H9 (cell line): ENCODE data around the gene NLE1. TPM values are rescaled to one million over a fixed set of nuclear protein-coding genes. Genes with fewer than 3 reads are reported as not detected.

Experiments used
- DNase-seq: peaks from one replicate; pipeline ENCODE4 v3.0.0-alpha.2; 2017
- H2AFZ ChIP-seq: one replicate; pipeline ENCODE4 v1.6.1; 2013; ENCODE audit warnings: mild to moderate bottlenecking, low read length, control low read depth, moderate library complexity
- H2AK5ac ChIP-seq: 2 replicates; pipeline ENCODE4 v1.6.1; 2013; ENCODE audit warnings: low read length, control low read depth, mixed read lengths; ENCODE audit not compliant: insufficient read length
- H2BK120ac ChIP-seq: one replicate; pipeline ENCODE4 v1.6.1; 2013; ENCODE audit warnings: low read depth, mild to moderate bottlenecking, low read length, control low read depth, inconsistent platforms; ENCODE audit not compliant: poor library complexity, severe bottlenecking
- H2BK12ac ChIP-seq: 2 replicates; pipeline ENCODE4 v1.6.1; 2013; ENCODE audit warnings: low read length, control low read depth, mixed read lengths, low read depth; ENCODE audit not compliant: insufficient read length
- H2BK15ac ChIP-seq: 2 replicates; pipeline ENCODE4 v1.6.1; 2013; ENCODE audit warnings: low read depth, low read length, control low read depth
- H2BK20ac ChIP-seq: one replicate; pipeline ENCODE4 v1.6.1; 2013; ENCODE audit warnings: low read depth, mild to moderate bottlenecking, low read length, control low read depth, inconsistent platforms; ENCODE audit not compliant: poor library complexity, severe bottlenecking
- H2BK5ac ChIP-seq: 2 replicates; pipeline ENCODE4 v1.6.1; 2013; ENCODE audit warnings: low read length, control low read depth, mixed read lengths; ENCODE audit not compliant: insufficient read length
- H3K14ac ChIP-seq: 2 replicates; pipeline ENCODE4 v1.6.1; 2013; ENCODE audit warnings: low read length, control low read depth; ENCODE audit not compliant: insufficient read depth
- H3K18ac ChIP-seq: 2 replicates; pipeline ENCODE4 v1.6.1; 2013; ENCODE audit warnings: low read depth, mild to moderate bottlenecking, mixed read lengths, low read length, control low read depth; ENCODE audit not compliant: insufficient read length
- H3K23ac ChIP-seq: 2 replicates; pipeline ENCODE4 v1.6.1; 2013; ENCODE audit warnings: low read length, control low read depth, mixed read lengths, low read depth; ENCODE audit not compliant: insufficient read length
- H3K23me2 ChIP-seq: 2 replicates; pipeline ENCODE4 v1.6.1; 2013; ENCODE audit warnings: low read depth, mild to moderate bottlenecking, mixed read lengths, low read length, control low read depth; ENCODE audit not compliant: insufficient read length, poor library complexity, severe bottlenecking
- H3K27ac ChIP-seq: 2 replicates; pipeline ENCODE4 v1.5.1; 2013; ENCODE audit warnings: low read length, control low read depth, mixed read lengths, low read depth; ENCODE audit not compliant: insufficient read length
- H3K27me3 ChIP-seq: 2 replicates; pipeline ENCODE4 v1.6.1; 2013; ENCODE audit warnings: low read length, control low read depth, inconsistent platforms; ENCODE audit not compliant: insufficient read depth
- H3K4ac ChIP-seq: 2 replicates; pipeline ENCODE4 v1.6.1; 2013; ENCODE audit warnings: low read depth, mild to moderate bottlenecking, control low read depth, inconsistent platforms, low read length, moderate library complexity
- H3K4me1 ChIP-seq: 2 replicates; pipeline ENCODE4 v1.6.1; 2013; ENCODE audit warnings: low read length, control low read depth, inconsistent platforms; ENCODE audit not compliant: insufficient read depth
- H3K4me2 ChIP-seq: 2 replicates; pipeline ENCODE4 v1.6.1; 2013; ENCODE audit warnings: low read length, control low read depth, mixed read lengths; ENCODE audit not compliant: insufficient read length, insufficient read depth
- H3K56ac ChIP-seq: 2 replicates; pipeline ENCODE4 v1.6.1; 2013; ENCODE audit warnings: low read depth, mild to moderate bottlenecking, mixed read lengths, low read length, control low read depth; ENCODE audit not compliant: insufficient read length
- H3K79me1 ChIP-seq: 2 replicates; pipeline ENCODE4 v1.6.1; 2013; ENCODE audit warnings: low read depth, mild to moderate bottlenecking, moderate library complexity, low read length, control low read depth, inconsistent platforms; ENCODE audit not compliant: insufficient read depth, poor library complexity, severe bottlenecking
- H3K79me2 ChIP-seq: 2 replicates; pipeline ENCODE4 v1.6.1; 2013; ENCODE audit warnings: low read length, control low read depth, inconsistent platforms; ENCODE audit not compliant: insufficient read depth
- H3K9ac ChIP-seq: 2 replicates; pipeline ENCODE4 v1.6.1; 2013; ENCODE audit warnings: low read length, control low read depth, mixed read lengths; ENCODE audit not compliant: insufficient read length; ENCODE audit errors: extremely low read depth
- H3K9me3 ChIP-seq: one replicate; pipeline ENCODE4 v1.6.1; 2013; ENCODE audit warnings: low read depth, low read length, inconsistent platforms; ENCODE audit not compliant: control insufficient read depth
- H3T11ph ChIP-seq: one replicate; pipeline ENCODE4 v1.6.1; 2013; ENCODE audit warnings: mild to moderate bottlenecking, low read length, control low read depth, inconsistent platforms
- H4K20me1 ChIP-seq: one replicate; pipeline ENCODE4 v1.6.1; 2013; ENCODE audit not compliant: control insufficient read depth, insufficient read length, insufficient read depth
- H4K5ac ChIP-seq: 2 replicates; pipeline ENCODE4 v1.6.1; 2013; ENCODE audit warnings: low read depth, mild to moderate bottlenecking, mixed read lengths, low read length, control low read depth; ENCODE audit not compliant: insufficient read length
- H4K8ac ChIP-seq: replicated peaks from 2 replicates; pipeline ENCODE4 v1.6.1; 2013; ENCODE audit warnings: low read length, control low read depth, mixed read lengths, low read depth; ENCODE audit not compliant: insufficient read length
- H4K91ac ChIP-seq: 2 replicates; pipeline ENCODE4 v1.6.1; 2013; ENCODE audit warnings: low read depth, mild to moderate bottlenecking, moderate library complexity, mixed read lengths, low read length, control low read depth; ENCODE audit not compliant: insufficient read length
- H3K27ac Mint-ChIP-seq, 3 experiments: 2 replicates in 2 of 3; 3 replicates in 1 of 3; pipeline ENCODE4 v1.8.0; 2020 to 2021; ENCODE audit warnings: mixed read lengths in 3 of 3, mild to moderate bottlenecking in 1 of 3, moderate library complexity in 1 of 3
- H3K27me3 Mint-ChIP-seq: 2 replicates; pipeline ENCODE4 v1.8.0; 2021; ENCODE audit warnings: low read depth, mild to moderate bottlenecking, moderate library complexity, mixed read lengths
- H3K36me3 Mint-ChIP-seq, 3 experiments: 2 replicates in 2 of 3; 3 replicates in 1 of 3; pipeline ENCODE4 v1.8.0; 2020 to 2021; ENCODE audit warnings: low read depth in 3 of 3, mixed read lengths in 3 of 3; ENCODE audit not compliant: insufficient read depth in 1 of 3
- H3K4me1 Mint-ChIP-seq, 2 experiments: 2 replicates each; pipeline ENCODE4 v1.8.0; 2020; ENCODE audit warnings: mixed read lengths in 2 of 2
- H3K4me3 Mint-ChIP-seq, 2 experiments: 2 replicates in 1 of 2; 3 replicates in 1 of 2; pipeline ENCODE4 v1.8.0; 2020 to 2021; ENCODE audit warnings: mild to moderate bottlenecking in 2 of 2, mixed read lengths in 2 of 2, moderate library complexity in 1 of 2
- H3K9me3 Mint-ChIP-seq, 2 experiments: 2 replicates in 1 of 2; 3 replicates in 1 of 2; pipeline ENCODE4 v1.8.0; 2020; ENCODE audit warnings: mild to moderate bottlenecking in 2 of 2, mixed read lengths in 2 of 2, moderate library complexity in 1 of 2
- CTCF ChIP-seq: fragments of 200-600 bp; sonication (generic); conservative IDR thresholded peaks from 3 replicates; pipeline ENCODE4 v1.8.0; 2021; ENCODE audit warnings: antibody characterized with exemption, mild to moderate bottlenecking
- WGBS: extraction: QIAGEN DNeasy Blood & Tissue Kit; methylation state at CpG from one replicate; pipeline ENCODE4 v1.1.7; 2013; ENCODE audit warnings: missing lambda C conversion rate, low lambda C conversion rate, mixed read lengths; ENCODE audit not compliant: insufficient read length; ENCODE audit errors: extremely low coverage; 5-methylcytosine and 5-hydroxymethylcytosine counted together
- total RNA-seq: library from RNA; stranded (reverse); gene quantifications from 2 replicates; pipeline ENCODE4 v1.2.1, GENCODE V29; 2021

NLE1 gene
- total RNA-seq, 1 experiment from 2014 or later, result 43.9 TPM

- Histone ChIP-seq H3K4me2 (no peak overlapping the region), H3K79me2 (no peaks in the 10 kb centered on the region), H3K14ac (no peak overlapping the region), H3K23me2 (no peaks in the 10 kb centered on the region), H2BK120ac (no peak overlapping the region), H4K91ac (no peak overlapping the region), H3K27ac (no peak overlapping the region), H2BK20ac (no peak overlapping the region), H3K79me1 (no peaks in the 10 kb centered on the region), H2AK5ac (no peak overlapping the region), H3K4me1 (no peaks in the 10 kb centered on the region), H4K8ac (no peak overlapping the region), H2BK5ac (no peak overlapping the region), H3K23ac (no peak overlapping the region), H3K27me3 (no peaks in the 10 kb centered on the region), H4K20me1 (no peaks in the 10 kb centered on the region), H3K4ac (no peak overlapping the region), H3K9me3 (no peaks in the 10 kb centered on the region), H3K18ac (no peak overlapping the region), H3K9ac (no peak overlapping the region), H2BK12ac (no peak overlapping the region), H2AFZ (no peak overlapping the region), H3K56ac (no peak overlapping the region), H2BK15ac (no peak overlapping the region), H4K5ac (no peak overlapping the region), H3T11ph (no peak overlapping the region)
- H3K4me3 Mint-ChIP-seq, result no peak overlapping the region
- peaks cover 16 to 30% (median 18%) of the 10 kb centered on the region in 3 experiments; a peak in 6 of 7 replicates for H3K36me3 Mint-ChIP-seq
- H3K9me3 Mint-ChIP-seq, result no peaks in the 10 kb centered on the region; a peak in 1 of 5 replicates
- no peak for DNase-seq
- H3K27ac Mint-ChIP-seq, result no peak overlapping the region
- peaks cover 7% of the 10 kb centered on the region for H3K27me3 Mint-ChIP-seq
- no peak for TF ChIP-seq CTCF
- no peaks in the 10 kb centered on the region for H3K4me1 Mint-ChIP-seq
- no CpG with 5 or more reads among the region's 11 CpGs for WGBS
Measured at GRCh38 chr17:35127751-35128514, 14.2 kb downstream of the NLE1 start.
